HG03378 (cell line): ENCODE data around the gene SRRM3.
"Not testable (repeated sequence)": the region's sequence is repeated elsewhere in the genome, so short reads cannot be mapped to it uniquely, and the experiment has no call there.

Source experiments
- ATAC-seq: cut with Tn5 transposase; IDR thresholded peaks from one replicate; pipeline ENCODE4 v1.9.1; 2021; ENCODE audit warnings: mild to moderate bottlenecking, moderate library complexity; ENCODE audit not compliant: unreplicated experiment

The SRRM3 gene

GRCh38 chr7:76201732-76202665 is at the start of gene SRRM3:
TSS of gene SRRM3 (plus strand) at chr7:76201896. CDS start at chr7:76235067, 33,171 bp downstream.
- no peak for ATAC-seq

DNA sequence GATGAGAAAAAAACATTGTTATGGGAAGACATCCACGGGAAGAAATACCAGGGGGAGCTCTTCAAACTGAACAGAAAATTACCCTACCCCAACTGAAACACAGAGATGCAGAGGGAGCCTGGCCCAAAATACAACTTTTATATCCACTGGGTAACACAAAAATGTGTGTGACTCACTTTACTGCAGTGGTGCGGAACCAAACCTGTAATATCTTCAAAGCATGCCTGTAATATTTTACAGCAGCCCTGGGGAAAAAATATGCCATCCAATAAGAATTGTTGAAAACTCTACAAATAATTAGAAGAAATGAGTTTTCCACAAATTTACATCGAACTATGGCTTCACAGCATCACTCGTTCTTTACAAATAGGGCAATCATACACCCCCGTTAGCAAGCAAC is 49.8 kb upstream of the SRRM3 start:
- no peak for ATAC-seq

GRCh38 chr7:76153571-76154230 is 48.0 kb upstream of the SRRM3 start:
- not testable (repeated sequence) for ATAC-seq

DNA sequence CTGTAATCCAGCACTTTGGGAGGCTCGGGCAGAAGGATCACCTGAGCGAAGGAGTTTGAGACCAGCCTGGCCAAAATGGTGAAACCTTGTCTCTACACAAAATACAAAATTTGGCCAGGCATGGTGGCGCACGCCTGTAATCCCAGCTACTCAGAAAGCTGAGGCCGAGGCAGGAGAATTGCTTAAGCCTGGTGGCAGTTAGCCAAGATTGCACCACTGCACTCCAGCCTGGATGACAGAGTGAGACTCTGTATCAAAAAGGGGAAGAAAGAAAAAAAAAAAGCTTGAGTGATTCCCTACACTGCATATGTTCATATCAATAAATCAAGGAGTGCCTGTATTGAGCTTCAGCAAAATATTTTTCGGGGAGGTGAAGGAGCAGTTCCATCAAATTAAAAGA is 45.8 kb upstream of the SRRM3 start:
- no peak for ATAC-seq

DNA sequence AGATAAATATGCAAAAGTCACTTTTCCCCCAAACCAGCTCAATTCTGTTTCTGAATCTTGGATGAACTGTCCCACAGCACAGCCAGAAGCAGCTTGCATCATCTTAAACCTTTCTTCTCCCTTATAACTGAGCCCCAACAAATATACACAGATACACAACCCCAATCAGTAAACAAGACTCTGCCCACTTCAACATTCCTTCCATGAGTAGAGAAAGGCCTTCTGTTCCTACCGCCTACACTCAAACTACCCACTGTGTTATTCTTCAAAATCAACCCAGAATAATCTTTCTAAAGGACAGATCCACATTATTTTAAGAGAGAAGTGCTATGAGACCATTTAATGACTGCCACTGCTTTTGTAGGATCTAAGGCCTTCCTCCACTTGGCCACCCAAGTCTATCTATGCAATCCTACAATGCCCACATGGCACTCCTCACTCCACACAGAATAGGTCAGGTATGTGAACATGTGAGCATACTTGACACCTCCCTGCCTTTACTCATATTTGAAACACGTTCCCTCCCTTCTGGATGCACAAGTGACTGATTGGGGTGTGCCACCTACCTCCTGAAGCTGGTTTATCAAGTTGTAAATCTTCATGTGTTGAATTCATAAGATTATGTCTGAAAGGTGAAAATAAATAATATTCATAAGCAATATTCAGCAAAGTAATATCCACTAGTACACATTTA is 44.6 kb upstream of the SRRM3 start:
- not testable (repeated sequence) for ATAC-seq

DNA sequence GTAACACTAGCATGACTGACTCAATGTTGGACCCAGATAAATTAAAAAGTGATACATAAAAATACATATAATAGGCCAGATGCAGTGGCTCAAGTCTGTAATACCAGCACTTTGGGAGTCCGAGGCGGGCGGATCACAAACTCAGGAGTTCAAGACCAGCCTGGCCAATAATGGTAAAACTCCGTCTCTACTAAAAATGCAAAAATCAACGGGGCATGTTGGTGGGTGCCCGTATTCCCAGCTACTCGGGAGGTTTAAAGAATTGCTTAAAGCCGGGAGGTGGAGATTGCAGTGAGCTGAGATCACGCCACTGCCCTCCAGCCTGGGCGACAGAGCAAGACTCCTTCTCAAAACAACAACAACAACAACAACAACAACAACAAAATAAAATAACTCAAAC is 43.3 kb upstream of the SRRM3 start:
- not testable (repeated sequence) for ATAC-seq

- not testable (repeated sequence) for ATAC-seq
Measured at GRCh38 chr7:76162416-76163170, 39.1 kb upstream of the SRRM3 start.

GRCh38 chr7:76163812-76164211 is 37.9 kb upstream of the SRRM3 start:
- ATAC-seq = not testable (repeated sequence)

- ATAC-seq = no peak
Measured at GRCh38 chr7:76165106-76165972, 36.4 kb upstream of the SRRM3 start.

- peak; percentile 3 for ATAC-seq
Measured at GRCh38 chr7:76165973-76166403, 35.7 kb upstream of the SRRM3 start.

DNA sequence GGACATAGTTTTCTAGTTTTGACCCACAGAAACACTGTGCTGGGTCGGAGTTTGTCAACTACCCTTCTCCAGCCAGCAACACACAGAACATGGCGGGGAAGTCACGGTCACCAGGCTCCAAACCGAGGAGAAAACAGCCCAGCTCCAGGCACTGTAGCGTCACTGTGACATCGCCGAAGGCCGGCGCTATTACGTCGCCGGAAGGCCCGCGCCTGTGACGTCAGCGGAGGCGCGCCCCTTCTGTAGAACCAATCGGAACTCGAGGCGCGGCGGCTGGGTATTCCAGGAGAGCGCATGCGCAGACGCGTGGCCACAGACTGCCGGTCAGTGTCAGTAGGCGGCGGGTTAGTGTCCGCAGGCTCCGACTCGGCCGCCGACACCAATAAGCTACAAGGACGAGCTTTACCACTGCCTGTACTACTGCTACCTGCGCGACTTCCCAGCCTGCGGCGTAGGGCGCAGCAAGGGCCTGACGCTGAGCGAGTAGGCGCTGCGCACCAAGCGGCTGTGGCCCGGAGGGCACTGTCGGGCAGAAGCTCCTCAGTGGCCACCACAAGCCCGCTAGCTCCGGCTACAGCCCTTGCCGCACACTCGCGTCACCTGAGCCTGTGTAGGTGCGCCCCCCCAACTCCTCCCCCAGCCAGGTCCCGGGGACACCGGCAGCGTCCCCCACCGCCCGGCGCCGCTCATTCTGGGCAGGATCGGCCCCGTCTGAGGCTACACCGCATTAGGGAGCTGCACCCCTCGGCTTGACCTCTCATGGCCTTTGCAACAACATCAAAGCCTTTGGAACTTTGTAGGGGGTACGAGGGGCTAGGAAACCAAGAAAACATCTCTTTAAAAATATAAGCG is 35.1 kb upstream of the SRRM3 start:
- peak; percentile 91 for ATAC-seq

GRCh38 chr7:76173566-76174205 is 28.0 kb upstream of the SRRM3 start:
- no peak for ATAC-seq

DNA sequence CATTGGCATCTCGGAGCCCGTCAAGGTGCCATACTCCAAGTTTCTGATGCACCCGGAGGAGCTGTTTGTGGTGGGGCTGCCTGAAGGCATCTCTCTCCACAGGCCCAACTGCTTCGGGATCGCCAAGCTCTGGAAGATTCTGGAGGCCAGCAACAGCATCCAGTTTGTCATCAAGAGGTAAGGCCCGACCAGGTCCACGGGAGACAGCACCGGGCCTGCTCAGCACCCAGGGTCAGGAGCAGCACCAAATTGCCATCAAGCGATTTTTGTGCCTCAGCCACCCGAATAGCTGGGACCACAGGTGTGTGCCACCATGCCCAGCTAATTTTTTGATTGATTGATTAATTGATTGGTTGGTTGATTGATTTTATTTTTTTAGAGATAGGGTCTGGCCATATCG is 24.7 kb upstream of the SRRM3 start:
- not testable (repeated sequence) for ATAC-seq

DNA sequence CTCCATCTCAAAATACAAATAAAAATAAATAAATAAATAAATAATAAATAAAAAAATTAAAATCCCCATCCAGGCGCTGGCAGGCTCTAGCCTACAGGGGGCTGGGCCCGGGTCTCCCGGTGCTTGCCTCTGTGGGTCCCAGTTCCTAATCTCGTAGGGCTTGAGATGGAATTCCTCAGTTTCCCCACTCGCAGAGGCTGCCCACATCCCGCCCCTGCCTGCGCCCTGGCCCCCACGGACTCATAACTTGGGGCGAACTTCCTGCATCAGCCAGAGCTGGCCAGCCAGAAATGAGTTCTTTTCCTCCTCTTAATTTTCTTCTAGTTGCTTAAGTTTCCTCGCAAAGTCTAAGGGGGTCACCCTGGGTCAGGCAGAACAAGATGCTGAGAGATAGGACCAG is 22.0 kb upstream of the SRRM3 start:
- ATAC-seq = no peak

GRCh38 chr7:76182225-76182960 is 19.3 kb upstream of the SRRM3 start:
- no peak for ATAC-seq

GRCh38 chr7:76185187-76185896 is 16.4 kb upstream of the SRRM3 start:
- ATAC-seq = no peak

DNA sequence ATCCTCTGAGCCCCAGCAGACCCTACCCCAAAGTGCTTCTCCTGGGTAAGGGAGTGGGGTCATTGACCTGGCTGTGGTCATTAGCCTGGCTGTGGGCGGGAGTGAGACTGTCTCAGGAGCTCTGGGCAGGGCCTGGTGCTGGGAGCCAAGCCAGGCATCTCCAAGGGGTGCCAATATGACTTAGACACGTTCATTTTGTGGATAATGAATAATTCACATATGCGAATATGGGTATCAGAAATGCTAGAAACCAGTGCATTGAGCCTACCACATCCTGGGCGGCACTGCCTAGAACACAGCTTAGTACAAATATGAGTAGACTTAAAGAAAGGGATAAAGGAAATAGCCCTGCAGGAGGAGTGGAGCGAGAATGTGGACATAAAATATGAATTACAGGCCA is 14.4 kb upstream of the SRRM3 start:
- ATAC-seq = no peak
